ENCODE measurements around the gene DISC1.
A peak's percentile ranks its signal among the peaks of the same experiment; 100 is the strongest.
"Not testable (repeated sequence)": the region's sequence is repeated elsewhere in the genome, so short reads cannot be mapped to it uniquely, and the experiment has no call there.

Gene DISC1

DNA sequence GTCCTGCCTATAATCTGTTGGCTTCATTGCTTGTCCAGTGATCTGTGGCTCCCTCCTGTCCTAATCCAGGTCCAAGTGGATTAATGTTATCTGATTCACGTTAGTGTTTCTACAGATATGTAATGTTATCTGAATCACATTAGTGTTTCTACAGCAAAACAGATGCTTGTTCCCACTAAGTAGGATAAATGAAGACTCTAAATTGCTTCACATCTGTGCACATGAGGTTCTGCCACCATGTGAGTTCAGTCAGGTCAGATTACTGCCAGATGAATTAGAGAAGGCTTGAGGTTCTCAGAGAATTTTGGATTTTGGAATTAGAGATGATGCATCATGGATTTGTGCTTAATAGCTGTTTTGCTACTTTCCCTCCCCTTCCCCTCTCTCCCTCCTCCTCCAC is 13.2 kb downstream of the DISC1 start:
- no peak for DNase-seq

DNA sequence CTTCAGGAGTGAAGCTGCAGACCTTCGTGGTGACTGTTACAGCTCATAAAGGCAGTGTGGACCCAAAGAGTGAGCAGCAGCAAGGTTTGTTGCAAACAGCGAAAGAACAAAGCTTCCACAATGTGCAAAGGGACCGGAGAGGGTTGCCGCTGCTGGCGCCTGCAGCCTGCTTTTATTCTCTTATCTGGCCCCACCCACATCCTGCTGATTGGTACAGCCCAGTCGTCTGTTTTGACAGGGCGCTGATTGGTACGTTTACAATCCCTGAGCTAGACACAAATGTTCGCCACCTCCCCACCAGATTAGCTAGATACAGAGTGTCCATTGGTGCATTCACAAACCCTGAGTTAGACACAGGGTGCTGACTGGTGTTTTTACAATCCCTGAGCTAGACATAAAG is 14.9 kb downstream of the DISC1 start:
- not testable (repeated sequence) for DNase-seq

GRCh38 chr1:231642061-231642460 is 15.5 kb downstream of the DISC1 start:
- not testable (repeated sequence) for DNase-seq

DNA sequence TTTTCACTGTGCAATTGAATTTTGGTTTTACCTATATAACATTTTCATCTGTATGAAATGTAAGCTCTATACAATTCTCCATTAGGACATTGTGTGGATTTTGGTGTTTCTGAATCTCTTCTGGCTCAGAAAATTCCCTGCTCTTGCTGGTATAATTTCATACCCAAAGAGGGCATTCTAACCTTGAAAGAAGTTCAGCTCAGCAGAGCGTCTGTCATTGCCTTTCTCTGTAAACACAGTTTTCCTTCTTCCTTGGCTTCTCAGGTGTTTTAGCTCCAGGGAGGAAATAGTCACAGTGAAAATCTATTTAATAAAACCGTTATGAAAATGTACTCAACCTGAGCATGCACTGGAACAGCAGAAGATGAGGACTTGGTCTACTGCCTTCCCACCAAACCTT is 16.0 kb downstream of the DISC1 start:
- DNase-seq, result no peak

- DNase-seq, result peak; percentile 32
Measured at GRCh38 chr1:231643071-231643934, 16.7 kb downstream of the DISC1 start.

DNA sequence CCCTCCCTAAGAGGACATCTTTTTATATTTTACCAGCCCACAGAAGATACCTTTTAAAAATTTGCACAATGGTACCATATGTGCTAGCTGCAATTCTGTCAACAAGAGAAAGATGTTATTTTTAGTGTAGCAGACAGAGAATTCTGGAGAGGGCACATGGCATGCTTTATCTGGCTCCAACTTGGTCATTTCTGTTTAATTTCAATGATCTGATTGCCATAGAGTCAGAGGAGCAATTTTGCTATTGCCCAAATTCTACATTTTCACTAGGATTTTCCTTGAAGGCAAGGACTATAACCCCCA is 17.3 kb downstream of the DISC1 start:
- DNase-seq, result no peak

GRCh38 chr1:231645634-231646033 is 19.0 kb downstream of the DISC1 start:
- not testable (repeated sequence) for DNase-seq

DNA sequence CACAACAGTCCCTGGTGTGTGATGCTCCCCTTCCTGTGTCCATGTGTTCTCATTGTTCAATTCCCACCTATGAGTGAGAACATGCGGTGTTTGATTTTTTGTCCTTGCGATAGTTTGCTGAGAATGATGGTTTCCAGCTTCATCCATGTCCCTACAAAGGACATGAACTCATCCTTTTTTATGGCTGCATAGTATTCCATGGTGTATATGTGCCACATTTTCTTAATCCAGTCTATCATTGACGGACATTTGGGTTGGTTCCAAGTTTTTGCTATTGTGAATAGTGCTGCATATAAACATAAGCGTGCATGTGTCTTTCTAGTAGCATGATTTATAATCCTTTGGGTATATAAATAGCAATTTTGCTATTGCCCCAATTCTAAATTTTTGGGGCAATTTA is 19.6 kb downstream of the DISC1 start:
- not testable (repeated sequence) for DNase-seq

DNA sequence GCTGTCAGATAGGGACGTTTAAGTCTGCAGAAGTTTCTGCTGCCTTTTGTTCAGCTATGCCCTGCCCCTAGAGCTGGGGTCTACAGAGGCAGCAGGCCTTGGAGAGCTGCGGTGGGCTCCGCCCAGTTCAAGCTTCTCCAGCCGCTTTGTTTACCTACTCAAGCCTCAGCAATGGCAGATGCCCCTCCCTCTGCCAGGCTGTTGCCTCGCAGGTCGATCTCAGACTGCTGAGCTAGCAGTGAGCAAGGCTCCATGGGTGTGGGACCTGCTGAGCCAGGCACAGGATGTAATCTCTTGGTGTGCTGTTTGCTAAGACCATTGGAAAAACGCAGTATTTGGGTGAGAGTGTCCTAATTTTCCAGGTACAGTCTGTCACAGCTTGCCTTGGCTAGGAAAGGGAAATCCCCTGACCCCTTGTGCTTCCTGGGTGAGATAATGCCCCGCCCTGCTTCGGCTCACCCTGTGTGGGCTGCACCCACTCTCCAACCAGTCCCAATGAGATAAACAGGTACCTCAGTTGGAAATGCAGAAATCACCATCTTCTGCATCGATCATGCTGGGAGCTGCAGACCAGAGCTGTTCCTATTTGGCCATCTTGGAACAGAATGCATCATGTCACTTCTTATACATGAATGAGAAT is 25.2 kb downstream of the DISC1 start:
- DNase-seq, result not testable (repeated sequence)

DNA sequence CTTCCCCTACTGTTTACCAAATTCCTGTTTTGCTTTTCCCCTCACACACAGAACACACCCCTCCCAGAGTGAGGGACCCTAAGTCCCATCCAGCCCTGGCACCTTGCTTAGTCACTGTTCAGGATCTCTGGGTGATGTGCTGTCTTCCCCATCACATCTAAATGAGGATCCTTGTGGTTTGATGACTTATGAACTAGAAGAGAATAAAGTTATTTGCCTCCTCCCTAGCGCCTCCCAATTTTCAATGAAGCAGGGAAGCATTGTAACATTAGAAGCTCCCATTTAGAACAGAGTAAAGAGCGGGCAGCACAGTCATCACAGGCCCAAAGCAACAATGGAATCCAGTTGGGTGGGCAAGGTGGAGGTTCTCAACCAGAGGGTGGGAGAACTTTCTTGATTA is 27.0 kb downstream of the DISC1 start:
- no peak for DNase-seq

DNA sequence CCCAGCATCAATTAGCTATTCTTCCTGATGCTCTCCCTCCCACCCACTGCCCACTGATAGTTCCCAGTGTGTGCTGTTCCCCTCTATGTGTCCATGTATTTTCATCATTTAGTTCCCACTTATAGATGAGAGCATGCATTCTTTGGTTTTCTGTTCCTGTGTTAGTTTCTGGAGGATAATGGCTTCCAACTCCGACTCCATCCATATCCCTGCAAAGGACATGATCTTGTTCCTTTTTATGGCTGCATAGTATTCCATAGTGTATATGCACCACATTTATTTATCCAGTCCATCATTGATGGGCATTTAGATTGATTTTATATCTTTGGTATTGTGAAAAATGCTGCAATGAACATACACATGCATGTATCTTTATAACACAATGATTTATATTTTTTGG is 30.2 kb downstream of the DISC1 start:
- DNase-seq, result no peak

- DNase-seq, result not testable (repeated sequence)
Measured at GRCh38 chr1:231658223-231658622, 31.6 kb downstream of the DISC1 start.

- DNase-seq, result no peak
Measured at GRCh38 chr1:231660198-231660597, 33.6 kb downstream of the DISC1 start.

GRCh38 chr1:231663211-231663792 is 36.7 kb downstream of the DISC1 start:
- DNase-seq, result no peak

- DNase-seq, result no peak
Measured at GRCh38 chr1:231665101-231665500, 38.5 kb downstream of the DISC1 start.

DNA sequence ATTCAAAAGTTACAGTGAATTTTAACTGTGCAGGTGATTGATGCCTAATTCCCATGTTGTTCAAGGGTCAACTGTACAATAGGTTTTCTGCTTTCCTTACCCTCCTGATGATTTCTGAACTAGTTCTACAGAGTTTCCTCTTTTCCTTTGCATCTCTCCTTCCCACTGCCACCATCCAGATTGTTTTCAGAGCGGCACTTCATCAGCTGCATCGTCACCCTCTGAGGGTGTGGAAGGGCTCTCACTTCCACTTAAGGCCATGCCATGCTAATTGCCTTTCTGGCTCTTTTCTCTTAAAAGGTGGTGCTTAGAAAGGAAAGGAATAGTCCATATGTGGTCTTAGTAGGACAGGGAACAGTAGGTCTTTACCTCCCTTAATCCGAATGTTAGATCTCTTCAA is 39.1 kb downstream of the DISC1 start:
- DNase-seq, result no peak

GRCh38 chr1:231666220-231666936 is 39.8 kb downstream of the DISC1 start:
- no peak for DNase-seq

DNA sequence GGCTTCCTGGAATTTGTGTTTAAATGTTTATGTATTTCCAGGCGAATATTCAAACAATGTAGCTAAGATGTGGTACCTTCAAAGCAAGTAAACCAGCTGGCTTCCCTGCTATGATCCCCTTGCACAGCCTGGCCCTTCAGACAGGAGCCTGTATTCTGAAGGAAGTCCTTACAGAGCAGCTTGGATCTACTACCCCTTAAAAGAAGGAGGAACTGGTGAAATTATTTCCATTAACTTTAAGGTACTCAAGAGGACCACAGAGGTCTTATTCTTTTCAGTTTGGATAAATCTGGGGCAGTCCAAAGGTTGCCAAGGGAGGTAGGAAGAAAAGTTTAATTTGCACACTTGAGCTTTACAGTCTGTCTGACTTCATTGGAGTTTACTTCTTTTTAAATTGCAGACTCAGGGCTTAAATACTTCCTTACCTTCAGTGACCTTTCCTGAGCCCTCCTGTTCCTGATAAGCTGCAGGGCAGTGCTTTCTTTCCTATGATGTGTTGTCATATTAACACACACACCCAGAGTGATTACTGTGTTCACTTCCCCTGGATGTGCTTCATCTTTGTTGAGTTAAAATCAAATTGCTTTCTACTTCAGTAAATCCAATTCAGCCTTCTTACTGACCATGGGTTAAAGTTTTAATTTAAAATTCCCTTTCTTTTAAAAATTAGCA is 40.5 kb downstream of the DISC1 start:
- DNase-seq, result no peak

DNA sequence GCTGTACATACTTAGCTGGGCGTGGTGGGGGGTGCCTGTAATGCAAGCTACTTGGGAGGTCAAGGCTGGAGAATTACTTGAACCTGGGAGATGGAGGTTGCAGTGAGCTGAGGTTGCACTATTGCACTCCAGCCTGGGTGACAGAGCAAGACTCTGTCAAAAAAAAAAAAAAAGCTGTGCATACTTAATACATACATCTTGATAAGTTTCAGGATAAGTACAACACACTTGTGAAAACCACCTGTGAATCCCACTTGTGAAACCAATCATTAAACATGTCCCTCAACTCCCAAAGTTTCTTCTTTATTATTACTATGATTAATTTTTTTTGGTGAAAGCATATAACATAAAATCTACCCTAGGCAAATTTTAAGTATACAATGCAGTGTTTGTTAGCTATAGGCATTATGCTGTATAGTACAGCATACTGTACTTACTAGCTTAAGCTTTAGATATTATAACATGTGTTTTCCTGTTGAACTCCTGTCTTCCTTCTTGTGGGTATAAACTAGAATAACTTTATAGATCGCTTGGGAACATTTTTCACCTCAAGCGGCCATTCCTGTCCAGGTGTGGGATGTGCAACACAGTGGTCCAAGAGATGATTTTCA is 41.4 kb downstream of the DISC1 start:
- DNase-seq, result no peak

- DNase-seq, result no peak
Measured at GRCh38 chr1:231668826-231669225, 42.2 kb downstream of the DISC1 start.

GRCh38 chr1:231669864-231670621 is 43.5 kb downstream of the DISC1 start:
- DNase-seq, result not testable (repeated sequence)

- no peak for DNase-seq
Measured at GRCh38 chr1:231670755-231671154, 44.2 kb downstream of the DISC1 start.

Data from eye (tissue), 1 donor.